ENCODE data around the gene CRCP. TPM values are rescaled to one million over a fixed set of nuclear protein-coding genes. Genes with fewer than 3 reads are reported as not detected.

Gene CRCP
- total RNA-seq, 4 donors from 2014 or later = 45.9 to 61.9 (median 54.2) TPM

DNA sequence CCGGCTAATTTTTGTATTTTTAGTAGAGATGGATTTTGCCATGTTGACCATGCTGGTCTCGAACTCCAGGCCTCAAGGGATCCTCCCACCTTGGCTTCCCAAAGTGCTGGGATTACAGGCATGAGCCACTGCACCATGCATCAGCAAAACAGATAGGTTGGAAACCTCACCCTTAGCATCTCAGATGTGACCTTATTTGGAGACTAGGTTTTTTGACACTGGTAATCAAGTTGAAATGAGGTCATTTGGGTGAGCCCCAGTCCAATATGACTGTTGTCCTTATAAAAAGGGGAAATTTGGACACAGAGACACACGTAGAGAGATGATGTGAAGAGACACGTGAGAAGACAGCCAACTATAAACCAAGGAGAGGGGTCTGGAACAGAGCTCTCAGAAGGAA lies 48.0 kb downstream of the CRCP start:
- Histone ChIP-seq H3K9me3 (peaks cover 0 to 11% (median 5%) of the 10 kb centered on the region in 4 donors), H3K27me3 (no peaks in the 10 kb centered on the region), H3K27ac (replicated peaks in 1 of 4) (no peak overlapping the region), H3K36me3 (peaks cover 0 to 12% (median 10%) of the 10 kb centered on the region in 4 donors), H3K4me1 (no peaks in the 10 kb centered on the region), H3K4me3 (no peak overlapping the region)
- WGBS = 78% methylated on average over 4 of the region's 4 CpGs
- intact Hi-C loops (cut with DNase I) = no loop called here
- DNase-seq (ENCODE audit: extremely low spot score) = no peak
- TF ChIP-seq POLR2AphosphoS5 (IDR thresholded peaks at IDR 0.05) (no peak), POLR2A (IDR thresholded peaks at IDR 0.05; ENCODE audit: low read depth) (no peak), EP300 (IDR thresholded peaks at IDR 0.05) (no peak)
- TF ChIP-seq, protein P1, sequence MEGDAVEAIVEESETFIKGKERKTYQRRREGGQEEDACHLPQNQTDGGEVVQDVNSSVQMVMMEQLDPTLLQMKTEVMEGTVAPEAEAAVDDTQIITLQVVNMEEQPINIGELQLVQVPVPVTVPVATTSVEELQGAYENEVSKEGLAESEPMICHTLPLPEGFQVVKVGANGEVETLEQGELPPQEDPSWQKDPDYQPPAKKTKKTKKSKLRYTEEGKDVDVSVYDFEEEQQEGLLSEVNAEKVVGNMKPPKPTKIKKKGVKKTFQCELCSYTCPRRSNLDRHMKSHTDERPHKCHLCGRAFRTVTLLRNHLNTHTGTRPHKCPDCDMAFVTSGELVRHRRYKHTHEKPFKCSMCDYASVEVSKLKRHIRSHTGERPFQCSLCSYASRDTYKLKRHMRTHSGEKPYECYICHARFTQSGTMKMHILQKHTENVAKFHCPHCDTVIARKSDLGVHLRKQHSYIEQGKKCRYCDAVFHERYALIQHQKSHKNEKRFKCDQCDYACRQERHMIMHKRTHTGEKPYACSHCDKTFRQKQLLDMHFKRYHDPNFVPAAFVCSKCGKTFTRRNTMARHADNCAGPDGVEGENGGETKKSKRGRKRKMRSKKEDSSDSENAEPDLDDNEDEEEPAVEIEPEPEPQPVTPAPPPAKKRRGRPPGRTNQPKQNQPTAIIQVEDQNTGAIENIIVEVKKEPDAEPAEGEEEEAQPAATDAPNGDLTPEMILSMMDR (IDR thresholded peaks at IDR 0.05) = no peak

DNA sequence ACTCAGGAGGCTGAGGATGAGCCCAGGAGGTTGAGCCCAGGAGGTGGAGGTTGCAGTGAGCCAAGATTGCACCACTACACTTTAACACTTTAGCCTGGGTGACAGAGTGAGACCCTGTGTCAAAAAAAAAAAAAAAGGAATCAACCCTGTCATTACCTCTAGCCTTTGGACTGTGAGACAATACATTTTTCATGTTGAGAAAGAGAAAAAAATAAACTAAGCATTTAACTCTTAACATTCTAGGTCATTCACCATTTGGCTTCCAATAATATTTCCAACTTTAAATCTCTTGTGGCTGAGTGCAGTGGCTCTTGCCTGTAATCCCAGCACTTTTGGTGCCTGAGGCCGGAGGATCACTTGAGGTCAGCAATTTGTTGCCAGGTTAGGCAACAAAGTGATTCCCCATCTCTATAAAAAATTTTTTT lies 48.6 kb downstream of the CRCP start:
- WGBS = 93% methylated on average over 1 of the region's 1 CpG
- Histone ChIP-seq H3K36me3 (peaks cover 0 to 6% (median 5%) of the 10 kb centered on the region in 4 donors), H3K27me3 (no peaks in the 10 kb centered on the region), H3K4me1 (peaks cover 0 to 5% (median 0%) of the 10 kb centered on the region in 4 donors), H3K4me3 (no peak overlapping the region), H3K9me3 (peaks cover 0 to 11% (median 5%) of the 10 kb centered on the region in 4 donors), H3K27ac (replicated peaks in 1 of 4) (no peak overlapping the region)
- intact Hi-C loops (cut with DNase I) = no loop called here
- no peak for DNase-seq (ENCODE audit: extremely low spot score)
- TF ChIP-seq EP300 (IDR thresholded peaks at IDR 0.05) = no peak
- TF ChIP-seq POLR2A (IDR thresholded peaks at IDR 0.05; ENCODE audit: low read depth) = no peak
- TF ChIP-seq, protein P1 (IDR thresholded peaks at IDR 0.05) = no peak
- TF ChIP-seq POLR2AphosphoS5 (IDR thresholded peaks at IDR 0.05) = no peak

DNA sequence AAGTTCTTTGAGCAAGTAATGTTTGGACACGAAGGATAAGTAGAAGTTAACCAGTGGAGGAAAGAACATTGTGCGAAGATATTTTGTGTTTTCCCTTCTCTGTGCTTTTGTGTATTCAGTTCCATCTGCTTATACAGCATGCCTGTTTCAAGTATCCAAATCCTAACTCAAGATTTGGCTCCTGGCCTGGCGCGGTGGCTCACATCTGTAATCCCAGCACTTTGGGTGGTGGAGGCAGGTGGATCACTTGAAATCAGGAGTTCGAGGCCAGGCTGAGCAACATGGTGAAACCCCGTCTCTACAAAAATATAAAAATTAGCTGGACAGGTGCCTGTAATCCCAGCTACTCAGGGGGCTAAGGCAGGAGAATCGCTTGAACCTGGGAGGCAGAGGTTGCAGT lies 49.7 kb downstream of the CRCP start:
- H3K27ac ChIP-seq (replicated peaks in 1 of 4) = no peak overlapping the region
- 81% methylated on average over 7 of the region's 7 CpGs for WGBS
- no peaks in the 10 kb centered on the region for H3K27me3 ChIP-seq
- H3K4me3 ChIP-seq = no peak overlapping the region
- peaks cover 0 to 7% (median 3%) of the 10 kb centered on the region in 4 donors for H3K9me3 ChIP-seq
- peaks cover 0 to 6% (median 0%) of the 10 kb centered on the region in 4 donors for H3K4me1 ChIP-seq
- DNase-seq (ENCODE audit: extremely low spot score) = no peak
- intact Hi-C loops (cut with DNase I) = no loop called here
- TF ChIP-seq EP300 (IDR thresholded peaks at IDR 0.05) (no peak), POLR2A (IDR thresholded peaks at IDR 0.05; ENCODE audit: low read depth) (no peak), POLR2AphosphoS5 (IDR thresholded peaks at IDR 0.05) (no peak)
- TF ChIP-seq, protein P1 (IDR thresholded peaks at IDR 0.05) = no peak
- no peaks in the 10 kb centered on the region for H3K36me3 ChIP-seq

DNA sequence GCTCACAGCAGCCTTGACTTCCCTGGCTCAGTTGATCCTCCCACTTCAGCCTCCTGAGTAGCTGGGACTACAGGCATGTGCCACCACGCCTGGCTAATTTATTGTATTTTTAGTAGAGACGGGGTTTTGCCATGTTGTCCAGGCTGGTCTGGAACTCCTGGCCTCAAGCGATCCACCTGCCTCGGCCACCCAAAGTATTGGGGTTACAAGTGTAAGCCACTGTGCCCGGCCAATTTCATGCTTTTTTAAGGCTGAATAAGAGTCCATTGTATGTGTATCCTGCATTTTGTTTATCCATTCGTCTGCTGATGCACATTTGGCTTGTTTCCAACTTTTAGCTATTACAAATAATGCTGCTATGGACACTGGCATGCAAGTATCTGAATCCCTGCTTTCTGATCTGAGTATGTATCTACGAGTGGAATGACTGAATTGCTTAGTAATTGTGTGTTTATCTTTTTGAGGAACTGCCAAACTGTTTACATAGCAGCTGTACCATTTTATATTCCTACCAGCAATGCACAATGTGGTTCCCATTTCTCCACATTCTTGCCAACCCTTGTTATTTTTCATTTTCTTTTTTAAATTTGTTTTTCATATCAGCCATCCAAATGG lies 53.2 kb downstream of the CRCP start:
- no peaks in the 10 kb centered on the region for H3K36me3 ChIP-seq
- intact Hi-C loops (cut with DNase I) = no loop called here
- peaks cover 0 to 10% (median 5%) of the 10 kb centered on the region in 4 donors for H3K4me1 ChIP-seq
- H3K27me3 ChIP-seq = no peaks in the 10 kb centered on the region
- H3K4me3 ChIP-seq = no peak overlapping the region
- H3K27ac ChIP-seq (replicated peaks in 1 of 4) = no peak overlapping the region
- 61% methylated on average over 7 of the region's 7 CpGs for WGBS
- TF ChIP-seq, protein P1 (IDR thresholded peaks at IDR 0.05) = no peak
- TF ChIP-seq POLR2AphosphoS5 (IDR thresholded peaks at IDR 0.05) (no peak), EP300 (IDR thresholded peaks at IDR 0.05) (no peak), POLR2A (IDR thresholded peaks at IDR 0.05; ENCODE audit: low read depth) (no peak)
- DNase-seq (ENCODE audit: extremely low spot score) = no peak
- H3K9me3 ChIP-seq = no peaks in the 10 kb centered on the region

GRCh38 chr7:66169616-66170015 lies 55.0 kb downstream of the CRCP start:
- Histone ChIP-seq H3K27ac (replicated peaks in 1 of 4) (no peak overlapping the region), H3K9me3 (no peaks in the 10 kb centered on the region), H3K36me3 (no peaks in the 10 kb centered on the region), H3K27me3 (no peaks in the 10 kb centered on the region), H3K4me3 (no peak overlapping the region), H3K4me1 (peaks cover 0 to 10% (median 5%) of the 10 kb centered on the region in 4 donors)
- TF ChIP-seq EP300 (IDR thresholded peaks at IDR 0.05) (no peak), POLR2AphosphoS5 (IDR thresholded peaks at IDR 0.05) (no peak), POLR2A (IDR thresholded peaks at IDR 0.05; ENCODE audit: low read depth) (no peak)
- TF ChIP-seq, protein P1 (IDR thresholded peaks at IDR 0.05) = no peak
- 100% methylated on average over 1 of the region's 2 CpGs for WGBS
- intact Hi-C loops (cut with DNase I) = no loop called here
- DNase-seq (ENCODE audit: extremely low spot score) = no peak
